ENCODE measurements around the gene CLIP3. TPM values are rescaled to one million over a fixed set of nuclear protein-coding genes. Genes with fewer than 3 reads are reported as not detected.

The CLIP3 gene
- polyA plus RNA-seq, 3 donors: 0.24 TPM; not detected in 2

DNA sequence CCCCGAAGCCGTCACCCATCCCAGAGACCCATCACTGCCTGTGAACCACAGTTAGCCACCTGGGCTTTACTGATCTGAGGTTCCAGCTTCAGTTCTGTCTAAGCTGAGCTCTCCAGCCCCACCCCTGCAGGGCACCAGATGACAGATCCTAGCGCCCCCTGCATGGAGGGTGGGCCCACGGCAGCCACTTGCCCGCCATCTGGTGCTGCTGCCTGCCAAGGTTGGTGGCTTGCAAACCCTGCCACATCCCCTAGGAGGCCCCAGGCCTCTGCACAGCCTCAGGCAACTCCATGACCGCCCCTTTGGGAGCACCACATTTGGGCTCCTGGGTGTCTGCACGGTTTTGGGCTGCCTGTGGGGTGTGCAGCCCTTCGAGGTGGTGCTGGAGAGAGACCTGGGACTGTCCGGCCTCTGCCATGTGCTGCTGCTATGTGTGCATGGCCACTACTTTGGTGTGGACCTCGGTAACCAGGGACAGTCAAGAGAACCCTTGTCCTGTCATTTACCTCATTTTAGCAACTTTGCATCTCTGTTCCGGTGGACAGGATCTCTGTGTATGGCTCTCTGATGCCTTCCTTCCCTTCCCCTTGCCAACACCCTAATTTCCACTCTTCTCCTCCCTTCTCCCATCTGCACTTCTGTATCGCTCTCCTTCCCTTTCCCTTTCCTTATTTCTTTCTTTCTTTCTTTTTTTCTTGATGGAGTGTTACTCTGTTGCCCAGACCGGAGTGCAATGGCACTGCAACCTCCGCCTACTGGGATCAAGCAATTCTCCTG is 55.0 kb downstream of the CLIP3 start:
- no peak for DNase-seq
- H3K27ac Mint-ChIP-seq: no peak overlapping the region
- no peaks in the 10 kb centered on the region for H3K4me1 Mint-ChIP-seq
- no peaks in the 10 kb centered on the region for H3K9me3 ChIP-seq (replicated peaks in 1 of 2; ENCODE audit: control insufficient read depth in 1 of 2, insufficient read depth in 1 of 2, low read length in 2 of 2)
- WGBS (ENCODE audit: insufficient coverage): 53% methylated on average over 12 of the region's 14 CpGs
- H3K27me3 ChIP-seq (ENCODE audit: control insufficient read depth in 2 of 2, insufficient read depth in 2 of 2, low read length in 2 of 2): peaks cover 0 to 3% of the 10 kb centered on the region in 2 donors
- no peak overlapping the region for H3K27ac ChIP-seq (ENCODE audit: low read depth in 1 of 2, low read length in 2 of 2)
- no peak overlapping the region for H3K9ac ChIP-seq (ENCODE audit: insufficient read depth, low read length, poor library complexity, severe bottlenecking)
- no peak overlapping the region for H3K4me2 ChIP-seq (replicated peaks; ENCODE audit: extremely low read depth, low read length, poor library complexity, severe bottlenecking)
- H2AFZ ChIP-seq (ENCODE audit: insufficient read depth, low read depth, low read length, poor library complexity, severe bottlenecking): no peak overlapping the region
- H3K79me2 ChIP-seq (ENCODE audit: insufficient read depth, low read length): no peaks in the 10 kb centered on the region
- H3K9me3 Mint-ChIP-seq: peaks cover 0 to 2% (median 0%) of the 10 kb centered on the region in 7 donors
- TF ChIP-seq, protein P1, sequence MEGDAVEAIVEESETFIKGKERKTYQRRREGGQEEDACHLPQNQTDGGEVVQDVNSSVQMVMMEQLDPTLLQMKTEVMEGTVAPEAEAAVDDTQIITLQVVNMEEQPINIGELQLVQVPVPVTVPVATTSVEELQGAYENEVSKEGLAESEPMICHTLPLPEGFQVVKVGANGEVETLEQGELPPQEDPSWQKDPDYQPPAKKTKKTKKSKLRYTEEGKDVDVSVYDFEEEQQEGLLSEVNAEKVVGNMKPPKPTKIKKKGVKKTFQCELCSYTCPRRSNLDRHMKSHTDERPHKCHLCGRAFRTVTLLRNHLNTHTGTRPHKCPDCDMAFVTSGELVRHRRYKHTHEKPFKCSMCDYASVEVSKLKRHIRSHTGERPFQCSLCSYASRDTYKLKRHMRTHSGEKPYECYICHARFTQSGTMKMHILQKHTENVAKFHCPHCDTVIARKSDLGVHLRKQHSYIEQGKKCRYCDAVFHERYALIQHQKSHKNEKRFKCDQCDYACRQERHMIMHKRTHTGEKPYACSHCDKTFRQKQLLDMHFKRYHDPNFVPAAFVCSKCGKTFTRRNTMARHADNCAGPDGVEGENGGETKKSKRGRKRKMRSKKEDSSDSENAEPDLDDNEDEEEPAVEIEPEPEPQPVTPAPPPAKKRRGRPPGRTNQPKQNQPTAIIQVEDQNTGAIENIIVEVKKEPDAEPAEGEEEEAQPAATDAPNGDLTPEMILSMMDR (IDR thresholded peaks at IDR 0.05): no peak
- H3K4me3 ChIP-seq (replicated peaks in 1 of 3; ENCODE audit: low read depth in 2 of 3, low read length in 3 of 3): no peak overlapping the region
- H3K4me3 Mint-ChIP-seq: no peak overlapping the region
- H3K36me3 Mint-ChIP-seq: no peaks in the 10 kb centered on the region
- H3K36me3 ChIP-seq (replicated peaks in 1 of 2; ENCODE audit: control insufficient read depth in 1 of 2, insufficient read depth in 2 of 2, low read length in 2 of 2): no peaks in the 10 kb centered on the region
- no peaks in the 10 kb centered on the region for H4K20me1 ChIP-seq (ENCODE audit: insufficient read depth, low read length)
- intact Hi-C loops (cut with micrococcal nuclease): no loop called here
- H3K4me1 ChIP-seq (ENCODE audit: control insufficient read depth in 1 of 2, insufficient read depth in 2 of 2, low read length in 2 of 2): no peaks in the 10 kb centered on the region
- H3K27me3 Mint-ChIP-seq (ENCODE audit: low read depth in 3 of 3): peaks cover 11 to 28% (median 27%) of the 10 kb centered on the region in 3 donors

DNA sequence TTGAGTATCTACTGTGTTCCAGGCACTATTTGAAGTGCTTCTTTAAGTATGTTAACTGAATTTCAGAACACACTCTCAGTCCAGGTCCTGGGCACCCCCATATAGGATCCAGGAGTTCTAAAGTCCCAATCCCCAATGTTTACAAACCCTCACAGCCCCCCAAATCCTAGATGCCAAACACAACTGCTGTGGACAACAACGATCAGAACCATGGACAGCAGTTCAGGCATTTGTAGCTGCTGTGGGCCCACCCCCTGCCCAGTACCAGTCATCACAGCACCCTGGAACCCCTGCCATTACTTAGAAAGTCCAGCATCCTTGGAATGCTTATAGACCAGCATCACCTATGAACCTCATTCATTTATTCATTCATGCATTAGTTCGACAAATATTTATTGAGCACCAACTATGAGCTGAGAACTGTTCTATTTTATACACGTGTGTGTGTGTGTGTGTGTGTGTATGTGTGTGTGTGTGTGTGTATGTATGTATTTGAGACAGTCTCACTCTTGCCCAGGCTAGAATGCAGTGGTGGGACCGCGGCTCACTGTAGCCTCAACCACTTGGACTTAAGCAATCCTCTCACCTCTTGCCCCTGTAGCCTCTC is 57.0 kb downstream of the CLIP3 start:
- Mint-ChIP-seq H3K9me3 (peaks cover 0 to 2% (median 0%) of the 10 kb centered on the region in 7 donors), H3K27ac (no peak overlapping the region), H3K4me3 (no peak overlapping the region), H3K4me1 (no peaks in the 10 kb centered on the region), H3K36me3 (no peaks in the 10 kb centered on the region), H3K27me3 (ENCODE audit: low read depth in 3 of 3) (peaks cover 6 to 21% (median 21%) of the 10 kb centered on the region in 3 donors)
- H2AFZ ChIP-seq (ENCODE audit: insufficient read depth, low read depth, low read length, poor library complexity, severe bottlenecking): no peak overlapping the region
- WGBS (ENCODE audit: insufficient coverage): 25% methylated on average over 2 of the region's 5 CpGs
- TF ChIP-seq, protein P1 (IDR thresholded peaks at IDR 0.05): no peak
- H3K27me3 ChIP-seq (ENCODE audit: control insufficient read depth in 2 of 2, insufficient read depth in 2 of 2, low read length in 2 of 2): no peaks in the 10 kb centered on the region
- H3K4me1 ChIP-seq (ENCODE audit: control insufficient read depth in 1 of 2, insufficient read depth in 2 of 2, low read length in 2 of 2): no peaks in the 10 kb centered on the region
- no peak overlapping the region for H3K4me2 ChIP-seq (replicated peaks; ENCODE audit: extremely low read depth, low read length, poor library complexity, severe bottlenecking)
- H3K9ac ChIP-seq (ENCODE audit: insufficient read depth, low read length, poor library complexity, severe bottlenecking): no peak overlapping the region
- H3K9me3 ChIP-seq (replicated peaks in 1 of 2; ENCODE audit: control insufficient read depth in 1 of 2, insufficient read depth in 1 of 2, low read length in 2 of 2): no peaks in the 10 kb centered on the region
- no peak overlapping the region for H3K4me3 ChIP-seq (replicated peaks in 1 of 3; ENCODE audit: low read depth in 2 of 3, low read length in 3 of 3)
- H3K27ac ChIP-seq (ENCODE audit: low read depth in 1 of 2, low read length in 2 of 2): no peak overlapping the region
- no peak for DNase-seq
- intact Hi-C loops (cut with micrococcal nuclease): no loop called here
- H3K36me3 ChIP-seq (replicated peaks in 1 of 2; ENCODE audit: control insufficient read depth in 1 of 2, insufficient read depth in 2 of 2, low read length in 2 of 2): no peaks in the 10 kb centered on the region
- no peaks in the 10 kb centered on the region for H3K79me2 ChIP-seq (ENCODE audit: insufficient read depth, low read length)
- H4K20me1 ChIP-seq (ENCODE audit: insufficient read depth, low read length): no peaks in the 10 kb centered on the region

All from CD14-positive monocyte (primary cell).